MM.1S (cell line): Measurements from ENCODE around the gene RNU2-63P.
A peak's percentile ranks its signal among the peaks of the same experiment; 100 is the strongest.

Source experiments
- DNase-seq: peaks from one replicate; pipeline ENCODE4 v3.0.0-alpha.2; 2015
- H2AFZ ChIP-seq: fragments of 300-600 bp; sonication (generic); 2 replicates; pipeline ENCODE4 v1.6.0; 2016; ENCODE audit warnings: antibody characterized with exemption, low read length
- H3F3A ChIP-seq: fragments of 300-600 bp; sonication (generic); 2 replicates; pipeline ENCODE4 v1.6.1; 2016; ENCODE audit warnings: mild to moderate bottlenecking, antibody characterized with exemption, low read length, moderate library complexity, mixed read lengths; ENCODE audit not compliant: insufficient read depth
- H3K27ac ChIP-seq: fragments of 300-600 bp; sonication (generic); 2 replicates; pipeline ENCODE4 v1.5.1; 2016; ENCODE audit warnings: mild to moderate bottlenecking, low read length
- H3K27me3 ChIP-seq: fragments of 300-600 bp; sonication (generic); replicated peaks from 2 replicates; pipeline ENCODE4 v1.6.0; 2016; ENCODE audit warnings: low read length; ENCODE audit not compliant: insufficient read depth
- H3K36me3 ChIP-seq: fragments of 300-600 bp; sonication (generic); replicated peaks from 2 replicates; pipeline ENCODE4 v1.6.1; 2016; ENCODE audit warnings: mild to moderate bottlenecking, low read length, mixed read lengths; ENCODE audit not compliant: insufficient read depth
- H3K4me1 ChIP-seq: fragments of 300-600 bp; sonication (generic); 2 replicates; pipeline ENCODE4 v1.6.1; 2016; ENCODE audit warnings: low read length, mixed read lengths
- H3K4me2 ChIP-seq: fragments of 300-600 bp; sonication (generic); 2 replicates; pipeline ENCODE4 v1.6.0; 2016; ENCODE audit warnings: low read depth, low read length
- H3K4me3 ChIP-seq: fragments of 300-600 bp; sonication (generic); 2 replicates; pipeline ENCODE4 v1.5.1; 2016; ENCODE audit warnings: low read length, mixed read lengths
- H3K79me2 ChIP-seq: fragments of 300-600 bp; sonication (generic); 2 replicates; pipeline ENCODE4 v1.6.1; 2016; ENCODE audit warnings: mixed run types, low read length, mixed read lengths
- H3K9ac ChIP-seq: fragments of 300-600 bp; sonication (generic); 2 replicates; pipeline ENCODE4 v1.6.1; 2016; ENCODE audit warnings: low read length, mixed read lengths
- H3K9me2 ChIP-seq: fragments of 300-600 bp; sonication (generic); replicated peaks from 2 replicates; pipeline ENCODE4 v1.6.1; 2016; ENCODE audit warnings: mild to moderate bottlenecking, low read length, mixed read lengths; ENCODE audit not compliant: insufficient read depth
- H3K9me3 ChIP-seq: fragments of 300-600 bp; sonication (generic); replicated peaks from 2 replicates; pipeline ENCODE4 v1.6.1; 2016; ENCODE audit warnings: mild to moderate bottlenecking, low read length, mixed read lengths; ENCODE audit not compliant: insufficient read depth
- H4K20me1 ChIP-seq: fragments of 300-600 bp; sonication (generic); 2 replicates; pipeline ENCODE4 v1.6.1; 2016; ENCODE audit warnings: mild to moderate bottlenecking, low read length, moderate library complexity, mixed read lengths; ENCODE audit not compliant: insufficient read depth
- EZH2 ChIP-seq: fragments of 300-600 bp; sonication (generic); optimal IDR thresholded peaks from 2 replicates; pipeline ENCODE3; 2017; ENCODE audit warnings: low read depth, mild to moderate bottlenecking, antibody characterized with exemption, low read length, mixed read lengths
- EZH2phosphoT487 ChIP-seq: fragments of 300-600 bp; sonication (generic); IDR thresholded peaks from 2 replicates; pipeline ENCODE4 v1.6.1; 2018; ENCODE audit warnings: antibody characterized with exemption, low read length
- TF ChIP-seq, protein P1 (sequence below): fragments of 300-600 bp; sonication (generic); IDR thresholded peaks from 2 replicates; pipeline ENCODE4 v1.5.1; 2016; ENCODE audit warnings: antibody characterized with exemption, low read length, mixed read lengths

Gene RNU2-63P

DNA sequence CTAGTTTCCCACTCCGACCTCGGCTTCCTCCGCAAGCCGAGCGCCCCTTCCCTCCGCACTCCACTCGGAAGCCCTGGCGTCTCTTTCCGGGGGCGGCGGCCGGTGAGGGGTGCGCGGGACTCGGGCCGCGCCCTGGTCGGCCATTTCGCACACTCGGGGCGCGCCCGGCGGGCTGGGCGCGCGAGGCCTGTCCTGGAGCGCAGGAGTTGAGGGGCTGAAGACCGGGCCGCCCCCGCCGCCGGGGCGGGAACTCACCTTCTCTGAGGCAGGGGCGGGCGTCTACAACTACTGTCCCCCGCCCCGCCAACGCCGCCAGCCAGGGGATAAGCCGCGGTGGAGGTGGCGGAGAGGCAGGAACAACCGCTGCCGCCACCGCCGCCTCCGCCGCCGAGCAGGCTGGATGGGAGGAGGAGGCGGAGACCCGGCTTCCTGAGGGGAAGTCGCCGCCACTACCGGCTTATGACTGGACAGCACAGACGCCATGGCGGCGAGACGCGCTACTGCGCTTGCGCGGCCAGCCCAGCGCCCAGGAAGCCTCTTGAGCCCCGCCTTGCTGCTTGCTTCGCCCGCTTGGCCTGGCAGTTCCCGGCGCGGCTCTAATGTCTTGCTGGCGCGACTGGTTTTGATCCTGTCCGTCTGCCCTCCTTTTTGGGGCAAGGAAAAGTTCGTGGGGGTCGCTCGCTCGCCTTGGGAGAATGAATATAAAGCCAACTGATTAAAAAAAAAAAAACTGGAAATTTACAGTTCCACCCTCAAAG lies 39.2 kb upstream of the RNU2-63P start, which contains the start of gene KRCC1:
Gene KRCC1 (minus strand): TSS at position 413 of the 758 bp plus-strand sequence. CDS start 27,220 bp downstream, outside the sequence.
- H3K9me2 ChIP-seq, result no peaks in the 10 kb centered on the region
- H3F3A ChIP-seq, result no peaks in the 10 kb centered on the region
- H3K9me3 ChIP-seq, result no peaks in the 10 kb centered on the region
- DNase-seq, result peak; percentile 96
- H2AFZ ChIP-seq, result peak within 1 kb of the TSS; percentile 87
- peak within 1 kb of the TSS; percentile 87 for H3K4me2 ChIP-seq
- H3K27ac ChIP-seq, result peak within 1 kb of the TSS; percentile 59
- H3K4me3 ChIP-seq, result peak within 1 kb of the TSS; percentile 82
- no peaks in the 10 kb centered on the region for H3K27me3 ChIP-seq
- TF ChIP-seq EZH2phosphoT487 (no peak), EZH2 (no peak)
- TF ChIP-seq, protein P1, sequence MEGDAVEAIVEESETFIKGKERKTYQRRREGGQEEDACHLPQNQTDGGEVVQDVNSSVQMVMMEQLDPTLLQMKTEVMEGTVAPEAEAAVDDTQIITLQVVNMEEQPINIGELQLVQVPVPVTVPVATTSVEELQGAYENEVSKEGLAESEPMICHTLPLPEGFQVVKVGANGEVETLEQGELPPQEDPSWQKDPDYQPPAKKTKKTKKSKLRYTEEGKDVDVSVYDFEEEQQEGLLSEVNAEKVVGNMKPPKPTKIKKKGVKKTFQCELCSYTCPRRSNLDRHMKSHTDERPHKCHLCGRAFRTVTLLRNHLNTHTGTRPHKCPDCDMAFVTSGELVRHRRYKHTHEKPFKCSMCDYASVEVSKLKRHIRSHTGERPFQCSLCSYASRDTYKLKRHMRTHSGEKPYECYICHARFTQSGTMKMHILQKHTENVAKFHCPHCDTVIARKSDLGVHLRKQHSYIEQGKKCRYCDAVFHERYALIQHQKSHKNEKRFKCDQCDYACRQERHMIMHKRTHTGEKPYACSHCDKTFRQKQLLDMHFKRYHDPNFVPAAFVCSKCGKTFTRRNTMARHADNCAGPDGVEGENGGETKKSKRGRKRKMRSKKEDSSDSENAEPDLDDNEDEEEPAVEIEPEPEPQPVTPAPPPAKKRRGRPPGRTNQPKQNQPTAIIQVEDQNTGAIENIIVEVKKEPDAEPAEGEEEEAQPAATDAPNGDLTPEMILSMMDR, result no peak
- peak within 1 kb of the TSS; percentile 94 for H3K9ac ChIP-seq
- no peaks in the 10 kb centered on the region for H4K20me1 ChIP-seq
- H3K79me2 ChIP-seq, result peaks cover 23% of the 10 kb centered on the region
- H3K36me3 ChIP-seq, result no peaks in the 10 kb centered on the region
- H3K4me1 ChIP-seq, result peaks cover 11% of the 10 kb centered on the region; the same call in 1 of the 2 replicates

GRCh38 chr2:88054782-88055370 lies 38.5 kb upstream of the RNU2-63P start:
- Histone ChIP-seq H3K79me2 (peaks cover 23% of the 10 kb centered on the region), H3K9me2 (no peaks in the 10 kb centered on the region), H4K20me1 (no peaks in the 10 kb centered on the region), H3F3A (no peaks in the 10 kb centered on the region), H3K27ac (peak overlapping the region; percentile 59; the same call in 1 of the 2 replicates), H3K9me3 (no peaks in the 10 kb centered on the region), H2AFZ (peak overlapping the region; percentile 87), H3K27me3 (no peaks in the 10 kb centered on the region), H3K9ac (peak overlapping the region; percentile 94), H3K4me1 (peaks cover 11% of the 10 kb centered on the region; the same call in 1 of the 2 replicates), H3K36me3 (no peaks in the 10 kb centered on the region), H3K4me2 (peak overlapping the region; percentile 87), H3K4me3 (peak overlapping the region; percentile 82)
- no peak for DNase-seq
- TF ChIP-seq, protein P1, result no peak
- TF ChIP-seq EZH2phosphoT487, result no peak
- no peak for TF ChIP-seq EZH2

DNA sequence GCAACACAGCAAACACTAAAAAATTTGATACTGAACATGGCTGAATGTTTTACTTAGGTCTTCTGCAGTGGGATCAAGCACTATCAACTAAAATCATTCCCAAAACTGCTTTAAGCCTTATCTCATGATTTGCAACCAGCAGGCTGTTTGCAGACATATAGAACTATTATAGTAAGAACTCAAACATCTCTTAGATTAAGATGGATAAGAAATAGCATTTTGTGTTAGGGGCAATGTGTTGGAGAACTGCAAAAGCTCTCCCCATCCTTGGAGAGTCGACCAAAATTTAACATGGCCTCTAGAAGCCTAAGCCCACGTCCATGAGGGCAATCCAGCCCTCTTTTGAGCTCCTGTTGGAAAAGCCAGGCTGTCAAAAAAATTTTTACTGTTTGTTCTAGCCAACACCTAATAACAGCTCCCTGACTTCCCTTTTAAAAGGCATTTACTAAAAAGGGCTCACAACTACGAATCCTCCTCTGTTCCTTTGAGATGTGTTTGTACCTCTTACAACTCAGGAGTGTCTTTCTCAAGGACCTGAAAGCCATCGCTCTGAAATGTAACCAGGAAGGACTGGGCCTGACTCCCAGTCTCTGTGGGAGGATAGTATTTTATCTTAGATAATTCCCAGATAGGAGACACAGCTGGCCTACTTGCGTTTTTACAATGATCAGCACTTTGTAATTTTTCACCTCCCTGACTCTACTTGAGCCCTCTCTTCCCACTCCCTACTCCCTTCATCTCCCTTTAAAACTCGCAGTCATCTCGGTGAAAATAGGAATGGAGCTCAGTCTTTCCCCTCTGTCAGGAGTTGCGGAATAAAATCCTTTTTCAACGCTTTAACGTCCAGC lies 37.8 kb upstream of the RNU2-63P start:
- Histone ChIP-seq H3F3A (no peaks in the 10 kb centered on the region), H3K4me3 (peak overlapping the region; percentile 82), H3K9me2 (no peaks in the 10 kb centered on the region), H3K36me3 (no peaks in the 10 kb centered on the region), H3K9me3 (no peaks in the 10 kb centered on the region), H3K79me2 (peaks cover 23% of the 10 kb centered on the region), H3K9ac (peak overlapping the region; percentile 94; the same call in 1 of the 2 replicates), H3K27me3 (no peaks in the 10 kb centered on the region), H3K4me1 (peaks cover 11% of the 10 kb centered on the region; the same call in 1 of the 2 replicates), H3K4me2 (peak overlapping the region; percentile 87), H3K27ac (no peak overlapping the region), H4K20me1 (no peaks in the 10 kb centered on the region), H2AFZ (no peak overlapping the region)
- no peak for DNase-seq
- no peak for TF ChIP-seq EZH2
- TF ChIP-seq EZH2phosphoT487, result no peak
- TF ChIP-seq, protein P1, result no peak
